ENCODE results near the gene GEMIN2. TPM values are rescaled to one million over a fixed set of nuclear protein-coding genes. Genes with fewer than 3 reads are reported as not detected.
A peak's percentile ranks its signal among the peaks of the same experiment; 100 is the strongest.
"Not testable (repeated sequence)": the region's sequence is repeated elsewhere in the genome, so short reads cannot be mapped to it uniquely, and the experiment has no call there.

The GEMIN2 gene
- polyA plus RNA-seq, 2 of the 4 experiments (the other 2 are of a cell fraction): 30.6 to 67.8 TPM

DNA sequence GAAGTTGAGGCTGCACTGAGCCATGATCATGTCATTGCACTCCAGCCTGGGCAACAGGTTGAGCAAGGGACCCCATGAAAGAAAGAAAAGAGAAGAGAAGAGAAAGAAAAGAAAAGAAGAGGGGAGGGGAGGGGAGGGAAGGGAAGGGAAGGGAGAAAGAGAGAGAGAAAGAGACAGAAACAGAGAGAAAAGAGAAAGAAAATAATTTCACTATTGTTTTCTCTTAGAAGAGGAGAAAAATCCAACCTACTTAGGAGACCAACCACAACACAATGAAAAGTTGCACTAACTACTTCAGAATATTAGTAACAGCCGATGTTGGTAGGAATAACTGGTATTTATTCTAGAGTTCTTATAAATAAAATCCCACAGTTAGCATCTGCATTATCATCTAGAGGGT is 46.4 kb downstream of the GEMIN2 start:
- Histone ChIP-seq H3K4me1 (no peaks in the 10 kb centered on the region), H3K4me3 (no peak overlapping the region), H3K9me3 (no peaks in the 10 kb centered on the region), H3K4me2 (no peak overlapping the region), H3K27ac (no peak overlapping the region)
- WGBS (ENCODE audit: missing lambda C conversion rate): 94% methylated on average over 1 of the region's 1 CpG
- TF ChIP-seq, protein P1, sequence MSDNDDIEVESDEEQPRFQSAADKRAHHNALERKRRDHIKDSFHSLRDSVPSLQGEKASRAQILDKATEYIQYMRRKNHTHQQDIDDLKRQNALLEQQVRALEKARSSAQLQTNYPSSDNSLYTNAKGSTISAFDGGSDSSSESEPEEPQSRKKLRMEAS (IDR thresholded peaks at IDR 0.05): no peak
- ATAC-seq: no peak
- no peak for FAIRE-seq
- ChIA-PET CTCF (no interaction called here), POLR2A (interaction anchor here (1.9 kb wide), 1 partner anchor 10 kb away, joined by 6 read pairs; the partner anchor contains the start of gene TRAPPC6B)
- no peak for DNase-seq (ENCODE audit: low read depth in 1 of 2, low spot score in 1 of 2)

DNA sequence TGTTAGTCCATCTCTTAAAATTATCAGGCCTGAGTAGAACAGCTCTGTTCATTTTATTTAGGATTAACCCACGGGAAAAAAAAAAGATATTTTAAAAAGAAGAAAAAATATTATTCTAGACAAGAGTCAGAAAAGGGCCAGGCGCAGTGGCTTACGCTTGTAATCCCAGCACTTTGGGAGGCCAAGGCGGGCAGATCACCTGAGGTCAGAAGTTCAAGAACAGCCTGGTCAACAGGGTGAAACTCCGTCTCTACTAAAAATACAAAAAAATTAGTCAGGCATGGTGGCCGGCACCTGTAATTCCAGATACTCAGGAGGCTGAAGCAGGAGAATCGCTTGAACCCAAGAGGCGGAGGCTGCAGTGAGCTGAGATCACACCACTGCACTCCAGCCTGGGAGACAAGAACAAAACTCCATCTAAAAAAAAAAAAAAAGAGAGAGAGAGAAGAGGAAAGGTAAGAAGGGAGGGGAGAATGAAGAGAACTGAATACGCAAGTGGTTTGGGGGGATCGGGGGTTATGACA is 53.7 kb downstream of the GEMIN2 start:
- H3K4me2 ChIP-seq; DNase-seq (ENCODE audit: low read depth in 1 of 2, low spot score in 1 of 2); FAIRE-seq; ATAC-seq; POLR2A ChIA-PET; H3K4me3 ChIP-seq; H3K9me3 ChIP-seq; H3K27ac ChIP-seq: not testable (repeated sequence)
- CTCF ChIA-PET: interaction anchor here (1.6 kb wide), 1 partner anchor 156 kb away, joined by 3 read pairs; no protein-coding TSS in a partner anchor
- H3K4me1 ChIP-seq: peaks cover 17% of the 10 kb centered on the region; the same call in 2 of the 3 replicates
- 91% methylated on average over 10 of the region's 10 CpGs for WGBS (ENCODE audit: missing lambda C conversion rate)

DNA sequence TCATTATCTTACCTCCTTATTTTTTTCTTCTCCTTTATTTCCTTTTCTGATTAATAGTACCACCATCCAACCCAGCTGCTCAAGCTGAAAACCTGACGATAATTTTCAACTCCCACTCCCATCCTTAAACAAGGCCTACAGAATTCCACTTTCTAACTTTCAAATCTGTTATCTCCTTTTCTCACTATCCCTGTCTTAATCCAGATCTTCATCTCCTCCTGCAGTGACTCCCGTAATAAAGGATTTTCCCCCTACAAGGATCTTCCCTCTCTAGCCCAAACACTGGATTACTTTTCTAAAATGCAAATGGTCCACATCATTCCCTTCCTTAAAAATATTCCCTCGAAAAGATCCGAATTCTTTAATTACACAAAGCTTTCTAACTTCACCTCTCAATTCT is 54.5 kb downstream of the GEMIN2 start:
- H3K4me3 ChIP-seq: no peak overlapping the region
- H3K4me1 ChIP-seq: peaks cover 17% of the 10 kb centered on the region; the same call in 2 of the 3 replicates
- ChIA-PET CTCF (interaction anchor here (1.6 kb wide), 1 partner anchor 155 kb away, joined by 3 read pairs; no protein-coding TSS in a partner anchor), POLR2A (no interaction called here)
- no peak for ATAC-seq
- H3K27ac ChIP-seq: no peak overlapping the region; a peak in 1 of 6 replicates
- H3K9me3 ChIP-seq: no peaks in the 10 kb centered on the region
- peak overlapping the region; percentile 90 for H3K4me2 ChIP-seq
- WGBS (ENCODE audit: missing lambda C conversion rate): 89% methylated on average over 4 of the region's 4 CpGs
- no peak for FAIRE-seq
- DNase-seq (ENCODE audit: low read depth in 1 of 2, low spot score in 1 of 2): no peak
- TF ChIP-seq HEYL (CRISPR knock-in tag; IDR thresholded peaks at IDR 0.05) (no peak), RAD21 (conservative IDR thresholded peaks at IDR 0.05 in 1 of 2, IDR thresholded peaks at IDR 0.05 in 1 of 2) (no peak), FOXS1 (CRISPR knock-in tag; IDR thresholded peaks at IDR 0.05) (no peak), CBX2 (IDR thresholded peaks at IDR 0.05; ENCODE audit: borderline replicate concordance, low read depth) (no peak), MAZ (IDR thresholded peaks at IDR 0.05; ENCODE audit: borderline replicate concordance, low read depth, low read length) (no peak), KDM5A (IDR thresholded peaks at IDR 0.05) (no peak), GATA3 (IDR thresholded peaks at IDR 0.05; ENCODE audit: borderline replicate concordance) (no peak), JUN (IDR thresholded peaks at IDR 0.05) (no peak), ESRRA (IDR thresholded peaks at IDR 0.05; ENCODE audit: borderline replicate concordance, low read length) (no peak), SREBF2 (IDR thresholded peaks at IDR 0.05) (no peak), KDM1A (IDR thresholded peaks at IDR 0.05; ENCODE audit: low read depth) (no peak), MYC (IDR thresholded peaks at IDR 0.05; ENCODE audit: borderline replicate concordance, low read length) (no peak), ZSCAN20 (CRISPR knock-in tag; IDR thresholded peaks at IDR 0.05) (no peak), PHF8 (IDR thresholded peaks at IDR 0.05; ENCODE audit: borderline replicate concordance, low read depth) (no peak), NPAS2 (CRISPR knock-in tag; IDR thresholded peaks at IDR 0.05; ENCODE audit: borderline replicate concordance) (no peak), CEBPB (IDR thresholded peaks at IDR 0.05) (no peak), RFX5 (IDR thresholded peaks at IDR 0.05) (no peak)
- TF ChIP-seq, protein P2, sequence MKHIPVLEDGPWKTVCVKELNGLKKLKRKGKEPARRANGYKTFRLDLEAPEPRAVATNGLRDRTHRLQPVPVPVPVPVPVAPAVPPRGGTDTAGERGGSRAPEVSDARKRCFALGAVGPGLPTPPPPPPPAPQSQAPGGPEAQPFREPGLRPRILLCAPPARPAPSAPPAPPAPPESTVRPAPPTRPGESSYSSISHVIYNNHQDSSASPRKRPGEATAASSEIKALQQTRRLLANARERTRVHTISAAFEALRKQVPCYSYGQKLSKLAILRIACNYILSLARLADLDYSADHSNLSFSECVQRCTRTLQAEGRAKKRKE (CRISPR knock-in tag; IDR thresholded peaks at IDR 0.05; ENCODE audit: low read depth): no peak
- TF ChIP-seq, protein P1 (IDR thresholded peaks at IDR 0.05): no peak
- TF ChIP-seq, protein P3, sequence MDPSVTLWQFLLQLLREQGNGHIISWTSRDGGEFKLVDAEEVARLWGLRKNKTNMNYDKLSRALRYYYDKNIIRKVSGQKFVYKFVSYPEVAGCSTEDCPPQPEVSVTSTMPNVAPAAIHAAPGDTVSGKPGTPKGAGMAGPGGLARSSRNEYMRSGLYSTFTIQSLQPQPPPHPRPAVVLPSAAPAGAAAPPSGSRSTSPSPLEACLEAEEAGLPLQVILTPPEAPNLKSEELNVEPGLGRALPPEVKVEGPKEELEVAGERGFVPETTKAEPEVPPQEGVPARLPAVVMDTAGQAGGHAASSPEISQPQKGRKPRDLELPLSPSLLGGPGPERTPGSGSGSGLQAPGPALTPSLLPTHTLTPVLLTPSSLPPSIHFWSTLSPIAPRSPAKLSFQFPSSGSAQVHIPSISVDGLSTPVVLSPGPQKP (IDR thresholded peaks at IDR 0.05; ENCODE audit: low read depth, low read length): no peak
